CD8-positive, alpha-beta memory T cell (primary cell): Measurements from ENCODE around the gene DNAH1. TPM values are rescaled to one million over a fixed set of nuclear protein-coding genes. Genes with fewer than 3 reads are reported as not detected.

Experiments used
- CTCF ChIA-PET: fragments of 350-600 bp; sonication (Branson Sonifier 250); formaldehyde crosslinking; loops from one replicate; lab custom pipeline; 2021; ENCODE audit warnings: antibody characterized with exemption; lab: Charles Lee
- POLR2A ChIA-PET: fragments of 350-600 bp; sonication (Branson Sonifier 250); formaldehyde crosslinking; loops from one replicate; lab custom pipeline; 2021; ENCODE audit warnings: antibody characterized with exemption; lab: Charles Lee
- DNase-seq, 5 donors: peaks; one replicate each; pipeline versions ENCODE4 v3.0.0 to v3.0.0-alpha.2; 2020 to 2022; ENCODE audit warnings: mixed read lengths in 1 of 5
- H3K27ac ChIP-seq: one replicate; pipeline ENCODE4 v1.7.0; 2013; ENCODE audit warnings: low read depth, mild to moderate bottlenecking, low read length, moderate library complexity
- H3K27me3 ChIP-seq: 2 replicates; pipeline ENCODE4 v1.7.0; 2013; ENCODE audit warnings: low read length, mild to moderate bottlenecking; ENCODE audit not compliant: insufficient read depth, poor library complexity, severe bottlenecking
- H3K36me3 ChIP-seq: 2 replicates; pipeline ENCODE4 v1.7.0; 2013; ENCODE audit warnings: mild to moderate bottlenecking, low read length, moderate library complexity; ENCODE audit not compliant: insufficient read depth
- H3K4me1 ChIP-seq: 2 replicates; pipeline ENCODE4 v1.7.0; 2013; ENCODE audit warnings: mild to moderate bottlenecking, low read length, moderate library complexity; ENCODE audit not compliant: insufficient read depth
- H3K4me3 ChIP-seq: 2 replicates; pipeline ENCODE4 v1.7.0; 2013; ENCODE audit warnings: mild to moderate bottlenecking, low read length
- H3K9me3 ChIP-seq: 2 replicates; pipeline ENCODE4 v1.7.0; 2013; ENCODE audit warnings: mild to moderate bottlenecking, low read length
- H3K27ac Mint-ChIP-seq, 8 donors: one replicate each; pipeline ENCODE4 v1.8.0; 2020 to 2021; ENCODE audit warnings: mixed read lengths in 8 of 8, mild to moderate bottlenecking in 6 of 8, inconsistent platforms in 3 of 8, moderate library complexity in 3 of 8
- H3K27me3 Mint-ChIP-seq, 2 donors: one replicate each; pipeline ENCODE4 v1.8.0; 2020 to 2021; ENCODE audit warnings: mixed read lengths in 2 of 2, mild to moderate bottlenecking in 1 of 2, moderate library complexity in 1 of 2
- H3K36me3 Mint-ChIP-seq, 3 donors: one replicate each; pipeline ENCODE4 v1.8.0; 2020 to 2021; ENCODE audit warnings: mixed read lengths in 3 of 3, inconsistent platforms in 1 of 3, mild to moderate bottlenecking in 1 of 3
- H3K4me1 Mint-ChIP-seq, 3 donors: one replicate each; pipeline ENCODE4 v1.8.0; 2020 to 2021; ENCODE audit warnings: mixed read lengths in 3 of 3, inconsistent platforms in 1 of 3, mild to moderate bottlenecking in 1 of 3
- H3K4me3 Mint-ChIP-seq, 7 donors: one replicate each; pipeline ENCODE4 v1.8.0; 2020 to 2021; ENCODE audit warnings: mixed read lengths in 7 of 7, mild to moderate bottlenecking in 6 of 7, moderate library complexity in 4 of 7, inconsistent platforms in 2 of 7
- H3K9me3 Mint-ChIP-seq, 5 donors: one replicate each; pipeline ENCODE4 v1.8.0; 2020 to 2022; ENCODE audit warnings: mixed read lengths in 5 of 5, mild to moderate bottlenecking in 3 of 5, moderate library complexity in 2 of 5, inconsistent platforms in 1 of 5
- polyA plus RNA-seq: library from polyadenylated mRNA; unstranded; fragments of 300-500 nt; fragmentation: Illumina TruSeq; gene quantifications from one replicate; pipeline ENCODE4 v1.2.3, GENCODE V29; 2021
- total RNA-seq, 2 experiments: library from RNA; stranded (reverse); gene quantifications; one replicate each; pipeline ENCODE4 v1.2.3, GENCODE V29; 2021

Gene DNAH1
- total and polyA plus RNA-seq, 3 experiments from 2014 or later, result 1.0 to 7.0 (median 7.0) TPM

DNA sequence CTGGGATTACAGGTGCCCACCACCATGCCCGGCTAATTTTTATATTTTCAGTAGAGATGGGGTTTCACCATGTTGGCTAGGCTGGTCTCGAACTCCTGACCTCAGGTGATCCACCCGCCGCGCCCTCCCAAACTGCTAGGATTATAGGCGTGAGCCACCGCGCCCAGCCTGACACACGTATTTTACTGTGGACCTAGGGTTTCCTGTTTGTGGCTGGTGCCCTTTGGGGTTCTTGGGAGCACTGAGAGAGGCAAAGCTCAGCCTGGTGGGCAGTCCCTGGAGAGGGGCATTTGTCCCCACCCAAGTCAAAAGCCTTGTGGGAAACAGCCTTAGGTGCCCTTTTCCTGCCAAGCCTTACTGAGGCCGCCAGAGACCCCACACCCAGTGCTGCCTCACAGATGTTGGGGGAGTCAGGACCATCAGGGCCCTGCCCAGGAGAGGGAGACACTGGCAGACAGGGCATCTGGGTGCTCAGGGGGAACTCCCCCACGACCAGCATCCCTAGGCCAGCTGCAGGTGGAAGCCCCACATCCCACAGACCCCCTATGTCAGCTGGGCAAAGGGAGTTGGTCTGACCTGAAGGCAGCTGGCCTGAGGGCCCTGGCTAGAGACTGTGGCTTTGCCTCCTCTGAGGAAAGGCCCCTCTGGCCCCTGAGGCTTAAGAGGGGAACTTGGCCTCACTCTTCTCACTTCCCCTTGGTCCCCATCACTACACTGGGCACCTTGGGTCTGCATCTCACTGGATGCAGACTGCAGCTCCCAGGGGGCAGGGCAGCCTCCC lies 35.1 kb downstream of the DNAH1 start:
- no peak overlapping the region for H3K4me3 ChIP-seq
- no peaks in the 10 kb centered on the region for H3K27me3 ChIP-seq
- H3K4me1 ChIP-seq, result no peaks in the 10 kb centered on the region
- peaks cover 0 to 86% (median 8%) of the 10 kb centered on the region in 3 donors for H3K36me3 Mint-ChIP-seq
- peak in 1 of 5 donors; percentile 40 for DNase-seq
- no peak overlapping the region for H3K4me3 Mint-ChIP-seq
- POLR2A ChIA-PET, result no interaction called here
- no peaks in the 10 kb centered on the region for H3K36me3 ChIP-seq
- H3K27ac ChIP-seq, result no peak overlapping the region
- no peaks in the 10 kb centered on the region for H3K4me1 Mint-ChIP-seq
- H3K9me3 ChIP-seq, result no peaks in the 10 kb centered on the region
- CTCF ChIA-PET, result interaction anchor here (0.8 to 1.7 kb wide), 3 partner anchors 13 to 131 kb away, joined by 3 to 5 read pairs (median 4); no protein-coding TSS in a partner anchor
- peaks cover 0 to 7% of the 10 kb centered on the region in 2 donors for H3K27me3 Mint-ChIP-seq
- peak overlapping the region in 1 of 8 donors; percentile 54 for H3K27ac Mint-ChIP-seq
- no peaks in the 10 kb centered on the region for H3K9me3 Mint-ChIP-seq

DNA sequence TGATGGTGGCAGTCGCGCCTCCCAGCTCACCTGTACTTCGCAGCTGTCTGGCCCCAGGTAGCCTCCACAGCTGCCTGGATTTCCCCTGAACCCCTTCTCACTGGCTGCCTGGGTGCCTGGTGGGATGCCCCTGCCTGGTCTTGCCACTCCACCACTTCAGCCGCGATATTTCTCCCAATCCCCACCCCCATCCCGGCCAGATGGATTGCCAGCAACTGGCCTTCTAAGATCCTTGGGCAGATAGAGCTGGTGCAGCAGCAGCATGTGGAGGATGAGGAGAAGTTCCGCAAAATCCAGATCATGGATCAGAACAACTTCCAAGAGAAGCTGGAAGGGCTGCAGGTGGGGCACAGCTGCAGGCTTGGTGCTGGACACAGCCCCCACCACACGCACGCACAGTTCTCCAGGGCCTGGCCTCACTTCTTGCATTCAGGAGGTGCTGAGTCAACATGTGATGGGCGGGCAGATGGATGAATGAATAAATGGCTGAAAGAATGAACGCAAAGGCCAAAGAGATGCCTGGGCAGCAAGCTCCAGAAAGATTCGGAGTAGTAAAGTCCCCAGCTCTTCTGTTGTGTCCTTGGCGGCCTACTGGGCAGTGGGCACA lies 35.7 kb downstream of the DNAH1 start:
- peaks cover 0 to 7% of the 10 kb centered on the region in 2 donors for H3K27me3 Mint-ChIP-seq

DNA sequence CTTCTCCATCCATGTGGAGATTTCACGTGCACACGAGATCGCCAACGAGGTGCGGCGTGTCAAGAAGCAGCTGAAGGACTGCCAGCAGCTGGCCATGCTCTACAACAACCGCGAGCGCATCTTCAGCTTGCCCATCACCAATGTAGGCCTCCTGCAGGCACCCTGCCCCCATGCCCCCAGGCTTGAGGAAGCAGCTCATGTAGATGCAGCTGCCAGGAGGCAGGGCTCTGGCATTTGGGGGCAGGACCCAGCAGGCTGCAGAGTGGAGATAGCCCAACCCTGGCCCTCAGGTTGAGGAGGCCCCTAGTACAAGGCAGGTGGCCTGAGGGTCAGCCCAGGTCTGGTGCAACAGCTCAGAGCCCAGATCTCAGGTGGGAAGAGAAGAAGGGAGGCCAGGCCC lies 36.4 kb downstream of the DNAH1 start:
- Mint-ChIP-seq H3K4me3 (no peak overlapping the region), H3K4me1 (no peaks in the 10 kb centered on the region), H3K27me3 (peaks cover 0 to 7% of the 10 kb centered on the region in 2 donors), H3K9me3 (no peaks in the 10 kb centered on the region), H3K27ac (peak overlapping the region in 2 of 8 donors; percentile 23 to 58), H3K36me3 (peaks cover 0 to 87% (median 8%) of the 10 kb centered on the region in 3 donors)
- DNase-seq, result peak in 1 of 5 donors; percentile 38
- POLR2A ChIA-PET, result no interaction called here
- H3K4me3 ChIP-seq, result no peak overlapping the region
- no peaks in the 10 kb centered on the region for H3K27me3 ChIP-seq
- no peak overlapping the region for H3K27ac ChIP-seq
- H3K9me3 ChIP-seq, result no peaks in the 10 kb centered on the region
- CTCF ChIA-PET, result interaction anchor here (1.2 to 1.5 kb wide), 2 partner anchors 13 to 120 kb away, joined by 3 to 5 read pairs; no protein-coding TSS in a partner anchor
- H3K36me3 ChIP-seq, result no peaks in the 10 kb centered on the region
- no peaks in the 10 kb centered on the region for H3K4me1 ChIP-seq

More for the DNA sequence above, 35.7 kb downstream of the DNAH1 start:
- no peaks in the 10 kb centered on the region for H3K9me3 ChIP-seq
- no peak overlapping the region for H3K4me3 ChIP-seq
- DNase-seq, result no peak
- no peak overlapping the region for H3K27ac ChIP-seq
- Mint-ChIP-seq H3K4me3 (no peak overlapping the region), H3K36me3 (peaks cover 0 to 86% (median 8%) of the 10 kb centered on the region in 3 donors), H3K4me1 (no peaks in the 10 kb centered on the region), H3K27ac (no peak overlapping the region), H3K9me3 (no peaks in the 10 kb centered on the region)
- H3K27me3 ChIP-seq, result no peaks in the 10 kb centered on the region
- no peaks in the 10 kb centered on the region for H3K36me3 ChIP-seq
- no peaks in the 10 kb centered on the region for H3K4me1 ChIP-seq
- ChIA-PET CTCF (interaction anchor here (1.2 to 1.7 kb wide), 3 partner anchors 12 to 120 kb away, joined by 3 to 5 read pairs (median 4); no protein-coding TSS in a partner anchor), POLR2A (no interaction called here)

DNA sequence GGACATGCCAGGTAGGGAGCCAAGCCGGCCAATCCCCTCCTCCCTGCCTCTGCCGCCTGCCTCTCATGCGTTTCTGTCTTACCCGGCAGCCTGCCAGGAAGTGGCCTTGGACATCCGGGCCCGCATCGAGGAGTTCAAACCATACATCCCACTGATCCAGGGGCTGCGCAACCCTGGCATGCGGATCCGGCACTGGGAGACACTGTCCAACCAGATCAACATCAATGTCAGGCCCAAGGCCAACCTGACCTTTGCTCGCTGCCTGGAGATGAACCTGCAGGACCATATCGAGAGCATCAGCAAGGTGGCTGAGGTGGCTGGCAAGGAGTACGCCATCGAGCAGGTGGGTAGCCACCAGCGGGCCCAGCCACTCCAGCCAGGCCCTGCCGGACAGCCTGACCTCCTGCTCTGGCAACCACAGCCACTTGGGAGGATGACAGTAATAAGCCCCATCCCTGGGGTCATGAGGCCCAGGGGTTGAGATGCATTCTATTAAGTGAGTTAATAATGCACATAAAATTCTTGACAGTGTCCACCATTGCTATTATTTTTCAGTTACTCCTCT lies 37.3 kb downstream of the DNAH1 start:
- Histone ChIP-seq H3K4me1 (no peaks in the 10 kb centered on the region), H3K9me3 (no peaks in the 10 kb centered on the region), H3K4me3 (no peak overlapping the region), H3K27me3 (no peaks in the 10 kb centered on the region), H3K27ac (no peak overlapping the region), H3K36me3 (no peaks in the 10 kb centered on the region)
- Mint-ChIP-seq H3K36me3 (peaks cover 0 to 88% (median 5%) of the 10 kb centered on the region in 3 donors), H3K4me1 (no peaks in the 10 kb centered on the region), H3K27ac (no peak overlapping the region), H3K4me3 (no peak overlapping the region), H3K9me3 (no peaks in the 10 kb centered on the region), H3K27me3 (peaks cover 0 to 6% of the 10 kb centered on the region in 2 donors)
- DNase-seq, result no peak
- POLR2A ChIA-PET, result no interaction called here
- CTCF ChIA-PET, result interaction anchor here (1.5 kb wide), 1 partner anchor 14 kb away, joined by 5 read pairs; no protein-coding TSS in a partner anchor

DNA sequence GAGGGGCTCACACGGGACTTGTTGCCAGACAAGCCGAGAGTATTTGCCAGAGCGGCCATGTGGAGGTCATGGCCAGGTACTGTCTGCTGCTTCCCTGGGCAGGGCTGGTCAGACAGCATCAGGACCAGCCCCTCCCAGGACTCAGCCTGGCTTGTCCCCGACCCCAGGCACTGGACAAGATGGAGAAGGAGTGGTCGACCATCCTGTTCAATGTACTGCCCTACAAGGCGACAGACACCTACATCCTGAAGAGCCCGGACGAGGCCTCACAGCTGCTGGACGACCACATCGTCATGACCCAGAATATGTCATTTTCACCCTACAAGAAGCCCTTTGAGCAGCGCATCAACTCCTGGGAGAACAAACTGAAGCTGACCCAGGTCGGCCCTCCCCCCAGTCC lies 38.6 kb downstream of the DNAH1 start:
- H3K27me3 ChIP-seq, result no peaks in the 10 kb centered on the region

DNA sequence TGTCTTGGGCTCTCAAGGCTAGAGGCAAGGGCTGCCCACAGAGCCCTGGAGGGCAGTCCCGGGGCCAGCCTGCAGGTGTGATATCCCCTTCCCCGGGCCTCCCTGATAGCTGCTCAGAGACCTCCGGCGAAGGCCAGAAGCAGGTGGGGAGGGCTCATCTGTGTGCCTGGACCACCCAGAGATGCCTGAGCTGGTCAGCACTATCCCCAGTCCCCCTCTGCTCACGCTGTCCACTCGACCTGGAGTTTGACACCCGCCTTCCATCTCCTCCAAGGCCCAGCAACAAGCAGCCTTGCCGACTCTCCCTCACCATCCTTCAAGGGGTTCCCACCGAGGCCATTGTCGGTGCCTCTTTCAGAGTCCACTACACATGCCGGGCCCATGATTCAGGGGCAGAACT lies 39.4 kb downstream of the DNAH1 start:
- H3K4me1 Mint-ChIP-seq, result no peaks in the 10 kb centered on the region
- ChIA-PET POLR2A (no interaction called here), CTCF (interaction anchor here (1.7 kb wide), 2 partner anchors 121 to 135 kb away, joined by 3 read pairs; no protein-coding TSS in a partner anchor)
- Histone ChIP-seq H3K36me3 (peaks cover 2% of the 10 kb centered on the region), H3K27me3 (no peaks in the 10 kb centered on the region), H3K4me1 (no peaks in the 10 kb centered on the region), H3K27ac (no peak overlapping the region), H3K4me3 (no peak overlapping the region), H3K9me3 (no peaks in the 10 kb centered on the region)
- DNase-seq, result peak in 1 of 5 donors; percentile 34
- H3K27ac Mint-ChIP-seq, result peak overlapping the region in 1 of 8 donors; percentile 83
- H3K4me3 Mint-ChIP-seq, result no peak overlapping the region
- peaks cover 0 to 86% (median 2%) of the 10 kb centered on the region in 3 donors for H3K36me3 Mint-ChIP-seq
- no peaks in the 10 kb centered on the region for H3K9me3 Mint-ChIP-seq
- peaks cover 0 to 2% of the 10 kb centered on the region in 2 donors for H3K27me3 Mint-ChIP-seq

More for the DNA sequence above, 38.6 kb downstream of the DNAH1 start:
- no peak overlapping the region for H3K4me3 ChIP-seq
- no peaks in the 10 kb centered on the region for H3K4me1 ChIP-seq
- H3K27ac ChIP-seq, result no peak overlapping the region
- POLR2A ChIA-PET, result no interaction called here
- H3K36me3 ChIP-seq, result no peaks in the 10 kb centered on the region
- Mint-ChIP-seq H3K27ac (peak overlapping the region in 1 of 8 donors; percentile 74), H3K4me1 (no peaks in the 10 kb centered on the region), H3K4me3 (no peak overlapping the region), H3K36me3 (peaks cover 0 to 86% (median 0%) of the 10 kb centered on the region in 3 donors), H3K27me3 (peaks cover 0 to 2% of the 10 kb centered on the region in 2 donors), H3K9me3 (no peaks in the 10 kb centered on the region)
- no peaks in the 10 kb centered on the region for H3K9me3 ChIP-seq
- CTCF ChIA-PET, result interaction anchor here (1.7 kb wide), 2 partner anchors 120 to 134 kb away, joined by 3 read pairs; no protein-coding TSS in a partner anchor
- peak in 1 of 5 donors; percentile 35 for DNase-seq

DNA sequence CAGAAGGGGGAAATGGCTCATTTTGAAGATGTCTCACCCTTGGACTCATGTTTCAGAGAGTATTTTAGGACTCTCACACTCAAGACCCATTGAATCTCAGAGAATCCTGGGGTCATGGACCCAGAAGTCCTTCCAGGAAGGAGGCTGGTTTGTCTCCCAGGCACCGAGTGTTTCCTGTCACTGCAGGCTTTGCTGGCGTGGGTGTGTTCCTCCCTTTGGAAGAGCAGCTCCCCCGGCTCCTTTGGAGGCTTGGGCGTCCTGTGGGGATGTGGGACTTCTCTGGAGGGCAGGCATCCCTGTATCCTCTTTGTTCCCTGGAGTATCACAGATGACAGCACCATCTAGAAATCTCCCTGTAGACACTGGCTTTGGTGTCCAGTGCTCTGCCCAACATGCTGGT lies 40.0 kb downstream of the DNAH1 start:
- no peaks in the 10 kb centered on the region for H3K4me1 ChIP-seq
- no peaks in the 10 kb centered on the region for H3K9me3 ChIP-seq
- no peak for DNase-seq
- H3K27me3 ChIP-seq, result no peaks in the 10 kb centered on the region
- no peaks in the 10 kb centered on the region for H3K9me3 Mint-ChIP-seq
- POLR2A ChIA-PET, result no interaction called here
- H3K27ac Mint-ChIP-seq, result peak overlapping the region in 1 of 8 donors; percentile 50
- H3K27me3 Mint-ChIP-seq, result peaks cover 0 to 2% of the 10 kb centered on the region in 2 donors
- H3K4me1 Mint-ChIP-seq, result no peaks in the 10 kb centered on the region
- peaks cover 8% of the 10 kb centered on the region for H3K36me3 ChIP-seq
- CTCF ChIA-PET, result interaction anchor here (1.7 to 1.8 kb wide), 2 partner anchors 90 to 136 kb away, joined by 3 to 4 read pairs; no protein-coding TSS in a partner anchor
- H3K4me3 Mint-ChIP-seq, result no peak overlapping the region
- no peak overlapping the region for H3K27ac ChIP-seq
- H3K36me3 Mint-ChIP-seq, result peaks cover 0 to 85% (median 2%) of the 10 kb centered on the region in 3 donors
- no peak overlapping the region for H3K4me3 ChIP-seq
